Measurements from ENCODE around the gene SEC24B. TPM values are rescaled to one million over a fixed set of nuclear protein-coding genes. Genes with fewer than 3 reads are reported as not detected.

SEC24B gene
- total RNA-seq, 1 donor from 2014 or later, result 9.2 TPM

- TF ChIP-seq CTCF (IDR thresholded peaks at IDR 0.05; ENCODE audit: insufficient read depth, low read length, severe bottlenecking), result no peak
- no peaks in the 10 kb centered on the region for H3K27me3 ChIP-seq (ENCODE audit: control insufficient read depth, insufficient read depth, low read length)
- FAIRE-seq (no peak), DNase-seq (ENCODE audit: low read depth) (peak; percentile 68)
- H3K4me3 ChIP-seq (ENCODE audit: low read depth, low read length), result no peak overlapping the region
- no peaks in the 10 kb centered on the region for H3K36me3 ChIP-seq (ENCODE audit: control insufficient read depth, insufficient read depth, low read length)
Measured at GRCh38 chr4:109589119-109589518, 155.5 kb downstream of the SEC24B start.

GRCh38 chr4:109589605-109590004 is 156.0 kb downstream of the SEC24B start:
- TF ChIP-seq CTCF (IDR thresholded peaks at IDR 0.05; ENCODE audit: insufficient read depth, low read length, severe bottlenecking), result no peak
- Histone ChIP-seq H3K4me3 (ENCODE audit: low read depth, low read length) (no peak overlapping the region), H3K36me3 (ENCODE audit: control insufficient read depth, insufficient read depth, low read length) (no peaks in the 10 kb centered on the region), H3K27me3 (ENCODE audit: control insufficient read depth, insufficient read depth, low read length) (no peaks in the 10 kb centered on the region)
- FAIRE-seq (no peak), DNase-seq (ENCODE audit: low read depth) (no peak)

Other genes with a start within 250 kb of the SEC24B start
- under 0.01 TPM in 2 replicates for gene COL25A1, start 131.2 kb upstream of the SEC24B start, total RNA-seq
- 4.7 and 5.1 TPM in 2 replicates for gene MCUB, start 126.4 kb downstream of the SEC24B start, total RNA-seq